GM18511 (cell line): ENCODE data around the gene PALLD.

Experiments used
- ATAC-seq: cut with Tn5 transposase; IDR thresholded peaks from one replicate; pipeline ENCODE4 v1.9.1; 2021; ENCODE audit warnings: mild to moderate bottlenecking, moderate library complexity; ENCODE audit not compliant: unreplicated experiment

Gene PALLD

DNA sequence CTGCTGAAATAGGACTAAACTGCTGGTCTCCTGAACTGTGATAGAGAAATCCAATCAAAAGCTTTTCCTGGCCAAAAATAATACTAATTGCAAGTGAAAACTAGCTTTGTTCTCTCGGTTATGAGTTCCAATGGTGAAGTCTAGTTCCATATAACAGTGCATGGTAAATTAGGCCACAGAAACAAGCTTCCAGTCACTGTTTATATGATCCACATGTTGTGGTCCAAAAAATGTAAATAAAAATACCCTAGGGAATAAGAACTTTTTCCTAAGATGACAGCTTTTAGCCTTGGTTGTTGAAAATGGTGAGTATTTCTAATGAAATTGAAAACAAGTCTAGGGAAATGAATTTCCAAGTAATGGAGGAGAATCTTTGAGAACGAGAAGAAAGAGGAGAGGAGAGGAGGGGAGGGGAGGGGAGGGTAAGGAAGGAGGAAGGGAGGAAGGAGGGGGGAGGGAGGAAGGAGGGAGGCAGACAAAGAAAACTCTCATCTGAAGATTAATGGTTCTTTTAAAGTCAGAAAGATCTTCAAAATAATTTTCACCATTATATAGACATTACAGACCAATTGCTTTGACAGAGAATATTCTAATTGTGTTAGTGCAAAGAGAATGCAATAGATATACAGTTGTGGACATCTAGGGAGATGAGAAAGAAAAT lies 26.1 kb downstream of the PALLD start:
- ATAC-seq = no peak

- ATAC-seq = peak; percentile 60
Measured at GRCh38 chr4:168524006-168524405, 27.2 kb downstream of the PALLD start.

GRCh38 chr4:168524897-168525296 lies 28.0 kb downstream of the PALLD start:
- ATAC-seq = no peak

DNA sequence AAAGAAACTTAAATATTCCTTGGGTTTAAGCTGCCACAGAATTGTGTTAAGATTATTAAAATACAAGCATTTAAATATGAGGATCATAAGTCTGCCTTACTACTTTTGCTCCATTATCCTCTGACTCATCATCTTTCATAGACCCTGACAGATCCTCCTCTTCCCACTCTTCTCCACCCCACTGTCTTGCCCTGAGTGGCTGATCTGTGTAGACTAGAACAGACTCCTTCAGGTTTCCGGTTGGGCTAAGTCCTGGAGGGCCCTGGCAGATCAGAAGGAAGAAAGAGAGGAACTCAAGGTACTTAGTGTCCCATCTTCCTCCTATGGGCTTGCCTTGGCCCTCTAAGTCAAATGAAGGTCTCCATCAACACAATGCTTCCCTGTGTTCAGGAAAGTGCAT lies 30.7 kb downstream of the PALLD start:
- ATAC-seq = no peak

DNA sequence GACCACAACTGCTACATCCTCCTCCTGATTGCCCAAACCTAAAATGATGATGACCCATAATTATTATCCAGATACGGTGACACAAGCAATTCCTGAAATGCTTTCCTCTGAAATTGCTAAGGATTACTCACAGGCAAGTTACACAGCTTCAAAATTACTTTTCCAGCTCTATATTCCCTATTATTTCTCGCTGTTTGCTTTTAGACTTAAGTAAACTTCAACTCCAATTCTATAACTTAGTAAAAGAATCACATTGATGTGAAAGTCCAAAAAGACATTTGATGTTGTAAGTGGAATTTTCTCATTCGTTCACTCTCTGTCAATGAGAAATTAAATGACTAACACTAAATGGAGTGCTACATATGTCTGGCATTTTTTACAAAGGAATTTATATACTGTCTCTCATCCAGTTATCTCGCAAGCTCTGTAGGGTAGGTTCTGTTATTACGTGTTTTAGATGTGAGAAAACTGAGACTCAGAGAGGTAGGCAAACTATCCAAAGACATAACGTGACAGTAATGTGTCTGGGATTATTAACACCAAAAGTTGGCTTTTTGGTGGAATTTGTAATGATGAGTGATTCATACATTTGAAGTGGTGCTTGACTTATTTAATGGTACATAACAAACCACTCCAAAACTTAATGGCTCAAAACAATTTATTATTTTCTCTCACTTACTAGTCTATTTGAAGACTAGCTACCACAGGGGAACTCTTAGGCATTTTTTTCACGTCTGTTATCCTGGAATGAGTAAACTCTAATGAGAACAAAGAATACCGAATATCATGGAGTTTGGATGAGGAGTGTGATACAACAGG lies 31.5 kb downstream of the PALLD start:
- ATAC-seq = no peak

DNA sequence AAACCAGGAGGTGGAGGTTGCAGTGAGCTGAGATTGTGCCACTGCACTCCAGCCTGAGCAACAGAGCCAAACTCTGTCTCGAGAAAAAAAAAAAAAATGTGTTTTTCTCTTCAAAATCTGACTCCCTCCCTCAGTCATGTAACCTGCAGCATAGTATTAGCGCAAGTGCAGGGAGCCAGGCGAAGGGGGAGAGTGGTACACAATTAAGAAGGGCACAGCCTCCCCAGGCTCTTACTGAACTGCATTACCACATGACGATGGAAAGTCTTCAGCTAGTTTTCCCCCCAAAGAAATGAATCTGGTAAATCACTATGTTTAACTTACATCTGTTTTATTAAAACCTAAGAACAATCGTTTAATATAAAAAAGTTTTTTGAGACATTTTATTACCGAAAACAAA lies 32.4 kb downstream of the PALLD start:
- no peak for ATAC-seq

GRCh38 chr4:168531305-168531704 lies 34.5 kb downstream of the PALLD start:
- ATAC-seq = no peak

DNA sequence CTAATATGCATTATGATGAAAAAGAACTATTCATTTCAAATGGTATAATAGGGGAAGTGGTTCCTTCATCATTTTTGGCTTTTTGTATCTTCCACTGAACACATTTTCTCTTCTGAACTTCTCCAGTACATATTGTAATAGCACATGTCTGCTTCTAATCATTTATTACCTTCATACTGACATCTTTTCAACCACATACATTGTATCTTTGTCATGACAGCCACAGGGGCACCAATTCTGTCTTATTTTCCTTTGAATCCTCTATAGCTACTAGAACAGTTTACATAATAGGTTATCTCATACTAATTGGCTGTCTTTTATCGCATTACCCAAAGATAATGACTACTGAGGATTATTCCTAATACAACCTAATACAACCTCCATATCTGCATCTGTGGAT lies 37.7 kb downstream of the PALLD start:
- ATAC-seq = no peak

GRCh38 chr4:168535689-168536088 lies 38.8 kb downstream of the PALLD start:
- no peak for ATAC-seq

GRCh38 chr4:168536448-168536847 lies 39.6 kb downstream of the PALLD start:
- no peak for ATAC-seq

DNA sequence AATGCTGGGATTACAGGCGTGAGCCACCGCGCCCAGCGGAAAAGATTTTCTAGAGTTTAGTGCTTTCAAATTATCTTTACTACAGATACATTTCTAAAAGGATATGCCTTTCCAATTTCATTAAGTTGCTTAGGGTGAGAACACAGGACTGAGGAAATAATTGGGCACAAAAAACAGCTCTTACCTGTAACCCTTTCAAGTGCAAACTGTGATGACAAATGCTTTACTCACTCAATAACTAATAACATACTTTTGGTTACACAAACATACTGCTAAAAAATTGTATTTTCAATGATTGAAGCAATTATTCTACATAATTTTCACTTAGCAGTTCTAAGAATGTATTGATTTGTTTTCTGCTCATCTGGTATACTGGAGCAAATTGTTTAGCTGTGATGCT lies 40.2 kb downstream of the PALLD start:
- no peak for ATAC-seq

DNA sequence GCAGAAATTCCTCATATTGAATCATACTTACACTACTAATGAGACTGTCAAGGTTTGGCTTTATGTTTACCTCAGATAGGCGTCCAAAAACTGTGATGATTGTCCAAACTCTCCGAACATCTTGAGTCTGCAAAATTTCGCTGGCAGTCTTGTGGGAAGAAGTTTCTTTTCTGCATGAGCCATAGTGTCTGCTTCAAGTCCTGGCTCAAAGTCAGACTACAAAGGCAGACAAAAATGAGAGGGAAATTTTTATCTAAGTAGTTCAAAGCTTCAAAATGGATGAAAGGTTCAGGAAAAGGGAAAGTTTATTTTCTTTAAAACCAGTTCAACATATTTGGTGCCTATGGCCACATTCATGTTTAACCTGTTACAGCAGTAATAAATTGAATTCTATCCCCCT lies 40.7 kb downstream of the PALLD start:
- ATAC-seq = no peak

DNA sequence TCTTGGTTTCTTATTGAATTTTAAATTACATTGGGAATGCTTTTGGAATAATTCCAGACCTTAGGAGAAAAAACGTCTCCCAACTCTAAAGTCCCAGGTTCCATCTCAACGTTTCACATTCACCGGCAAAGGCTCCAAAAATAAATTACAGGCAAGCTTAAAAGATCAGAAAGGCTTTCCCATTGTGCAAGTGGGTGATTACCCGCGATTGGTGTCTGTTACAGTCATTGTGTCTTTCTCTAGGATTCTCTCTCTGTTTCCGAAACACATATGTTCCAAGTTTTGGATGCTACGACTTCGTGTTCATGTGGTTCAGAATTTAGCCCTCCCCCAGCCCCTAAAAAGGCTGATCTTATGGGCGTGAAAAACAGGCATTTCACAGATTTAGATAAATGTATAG lies 41.8 kb downstream of the PALLD start:
- ATAC-seq = no peak

DNA sequence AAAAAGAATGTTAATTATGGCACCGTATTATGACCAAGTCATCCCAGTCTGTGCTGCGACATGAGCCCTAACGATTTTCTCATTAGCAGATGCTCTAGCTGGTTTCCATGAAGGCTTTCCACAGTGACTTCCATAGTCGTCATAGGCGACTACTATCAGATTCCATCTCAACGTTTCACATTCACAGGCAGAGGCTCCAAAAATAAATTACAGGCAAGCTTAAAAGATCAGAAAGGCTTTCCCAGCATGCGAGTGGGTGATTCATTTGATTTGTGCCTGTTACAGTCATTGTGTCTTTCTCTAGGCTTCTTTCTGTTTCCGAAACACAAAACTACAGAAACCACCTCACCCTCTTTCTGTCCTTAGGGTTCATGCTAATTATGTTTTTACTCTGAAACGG lies 43.2 kb downstream of the PALLD start:
- ATAC-seq = no peak

DNA sequence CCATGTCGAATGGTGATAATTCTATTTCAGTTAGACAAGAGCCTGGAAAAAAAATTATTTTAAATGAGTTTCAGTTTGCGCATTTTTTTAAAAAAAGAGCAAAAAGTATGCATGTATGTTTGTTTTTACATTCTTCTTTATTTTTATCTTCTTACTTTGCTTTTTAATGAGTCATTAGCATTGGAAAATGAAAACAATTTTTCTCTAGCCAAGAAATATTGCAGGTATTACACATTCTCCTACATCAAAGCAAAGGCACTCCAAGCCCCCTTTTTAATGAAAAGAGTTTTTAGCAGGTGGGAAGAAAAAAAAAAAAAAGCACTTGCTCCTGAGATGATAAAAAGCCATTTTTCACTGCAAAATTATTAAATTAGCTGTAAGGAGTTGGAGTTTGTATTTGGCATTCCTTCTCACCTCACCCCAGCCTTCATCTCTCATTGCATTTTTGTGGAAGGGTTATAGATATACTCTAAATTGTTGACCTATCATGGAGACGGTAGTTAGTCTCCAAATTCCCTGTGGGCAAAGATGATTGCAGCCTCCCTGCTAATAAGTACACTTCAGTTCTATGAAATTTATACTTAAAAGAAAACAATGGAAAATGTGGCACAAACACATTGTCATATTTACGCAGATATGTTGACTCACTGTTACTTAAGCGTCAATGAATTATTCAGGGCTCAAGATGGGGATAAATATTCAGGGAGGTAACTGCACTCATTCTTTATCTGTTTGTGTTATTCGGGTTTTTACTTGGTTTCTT lies 43.8 kb downstream of the PALLD start:
- no peak for ATAC-seq

- no peak for ATAC-seq
Measured at GRCh38 chr4:168541266-168541953, 44.6 kb downstream of the PALLD start.

GRCh38 chr4:168549143-168549542 lies 52.3 kb downstream of the PALLD start:
- no peak for ATAC-seq

DNA sequence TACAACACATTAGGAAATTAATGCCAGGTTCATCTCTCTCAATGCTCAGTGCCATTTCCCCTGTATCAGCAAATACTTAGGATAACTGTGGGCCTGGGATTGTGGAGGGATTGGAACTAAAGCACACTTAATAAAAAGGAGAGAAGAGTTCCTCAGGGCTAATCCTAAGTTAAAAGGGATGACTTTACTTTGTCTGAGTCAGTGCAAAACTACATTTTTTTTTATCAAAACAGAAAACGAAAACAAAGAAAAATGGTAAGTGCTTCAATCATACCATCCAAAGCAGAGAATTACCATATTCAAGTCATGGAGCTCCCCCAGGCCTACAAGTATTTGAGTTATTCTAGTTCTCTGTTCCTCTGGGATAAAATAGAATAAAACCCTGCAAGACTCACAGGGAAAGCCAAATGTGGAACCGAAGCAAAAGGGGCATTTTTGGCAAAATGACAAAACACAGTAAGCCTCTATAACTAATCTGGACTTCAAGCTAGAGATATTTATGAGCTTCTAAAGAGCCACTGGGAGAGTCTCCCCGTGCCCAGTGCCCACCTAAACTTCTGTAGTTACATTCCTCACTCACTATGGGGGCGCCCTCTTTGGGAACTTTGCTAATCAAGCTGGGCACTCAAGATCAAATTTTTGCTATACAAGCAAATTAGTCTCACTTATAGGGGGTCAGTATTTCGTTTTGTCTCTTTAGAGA lies 53.4 kb downstream of the PALLD start:
- no peak for ATAC-seq

DNA sequence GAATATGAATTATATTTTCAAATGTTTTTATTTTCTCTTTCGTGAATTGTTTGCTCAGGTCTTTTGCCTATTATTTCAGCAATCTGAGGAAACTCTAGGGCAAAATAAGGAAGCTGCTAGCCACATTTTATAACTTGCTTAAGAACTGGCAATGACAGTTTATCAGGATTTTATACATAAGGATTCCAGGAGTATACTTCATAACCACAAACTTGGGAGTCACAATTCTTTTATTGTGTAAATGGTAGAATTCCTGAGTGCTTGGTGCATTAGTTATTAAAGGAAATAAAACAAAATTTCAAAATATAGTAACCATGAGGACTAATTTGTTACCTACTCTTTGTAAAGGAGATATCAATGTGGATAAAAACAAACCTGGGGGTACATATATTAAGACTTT lies 54.4 kb downstream of the PALLD start:
- no peak for ATAC-seq

- no peak for ATAC-seq
Measured at GRCh38 chr4:168551945-168552695, 55.3 kb downstream of the PALLD start.
